Activated naive CD4-positive, alpha-beta T cell (primary cell): ENCODE results near the gene COL20A1.

ENCODE experiments used
- DNase-seq, 4 experiments: peaks; one replicate each; lab custom pipeline; 2025; lab: John Stamatoyannopoulos, UW

The COL20A1 gene

GRCh38 chr20:63278661-63279060 lies 14.3 kb upstream of the COL20A1 start:
- DNase-seq = no peak

GRCh38 chr20:63279931-63280330 lies 13.1 kb upstream of the COL20A1 start:
- DNase-seq = no peak

- DNase-seq = no peak
Measured at GRCh38 chr20:63280371-63280770, 12.6 kb upstream of the COL20A1 start.

- DNase-seq = no peak
Measured at GRCh38 chr20:63280929-63281545, 11.9 kb upstream of the COL20A1 start.

GRCh38 chr20:63281742-63282665 lies 11.0 kb upstream of the COL20A1 start:
- DNase-seq = no peak

GRCh38 chr20:63282946-63283345 lies 10.0 kb upstream of the COL20A1 start:
- DNase-seq = no peak

- no peak for DNase-seq
Measured at GRCh38 chr20:63283397-63284082, 9.4 kb upstream of the COL20A1 start.

GRCh38 chr20:63284083-63284440 lies 8.9 kb upstream of the COL20A1 start:
- DNase-seq = no peak

GRCh38 chr20:63284544-63284949 lies 8.4 kb upstream of the COL20A1 start:
- no peak for DNase-seq

- no peak for DNase-seq
Measured at GRCh38 chr20:63284981-63285524, 7.9 kb upstream of the COL20A1 start.

- DNase-seq = no peak
Measured at GRCh38 chr20:63285636-63286615, 7.1 kb upstream of the COL20A1 start.

- DNase-seq = no peak
Measured at GRCh38 chr20:63286781-63287696, 5.9 kb upstream of the COL20A1 start.

GRCh38 chr20:63287697-63288580 lies 5.0 kb upstream of the COL20A1 start:
- no peak for DNase-seq

GRCh38 chr20:63288581-63289251 lies 4.3 kb upstream of the COL20A1 start:
- DNase-seq = no peak

GRCh38 chr20:63289311-63290135 lies 3.5 kb upstream of the COL20A1 start:
- DNase-seq = no peak

GRCh38 chr20:63290136-63290676 lies 2.8 kb upstream of the COL20A1 start:
- DNase-seq = no peak

GRCh38 chr20:63290677-63291472 lies 2.1 kb upstream of the COL20A1 start:
- DNase-seq = peak; percentile 21 to 62 (median 41)
